Esophagus squamous epithelium (tissue), 5 donors: ENCODE results near the gene HSD11B2. TPM values are rescaled to one million over a fixed set of nuclear protein-coding genes. Genes with fewer than 3 reads are reported as not detected.
A peak's percentile ranks its signal among the peaks of the same experiment; 100 is the strongest.

Experiments used
- DNase-seq: peaks from one replicate; lab custom pipeline; 2025; lab: John Stamatoyannopoulos, UW
- H3K27ac ChIP-seq, 4 donors: fragments of 200-600 bp; sonication (generic); one replicate each; pipeline ENCODE4 v1.5.1; 2016 to 2019; ENCODE audit warnings: mild to moderate bottlenecking in 1 of 4
- H3K27me3 ChIP-seq, 4 donors: fragments of 200-600 bp; sonication (generic); 1 replicate in 3 of 4; 2 replicates in 1 of 4; pipeline versions ENCODE4 v1.5.1 to v1.6.0; 2017 to 2021; ENCODE audit warnings: antibody characterized with exemption in 1 of 4
- H3K36me3 ChIP-seq, 3 donors: fragments of 200-600 bp; sonication (generic); one replicate each; pipeline ENCODE4 v1.5.1; 2016 to 2019
- H3K4me1 ChIP-seq, 3 donors: fragments of 200-600 bp; sonication (generic); one replicate each; pipeline ENCODE4 v1.5.1; 2017 to 2019
- H3K4me3 ChIP-seq, 4 donors: fragments of 200-600 bp; sonication (generic); 1 replicate in 3 of 4; 2 replicates in 1 of 4; pipeline ENCODE4 v1.5.1; 2016 to 2019; ENCODE audit warnings: mild to moderate bottlenecking in 2 of 4, moderate library complexity in 1 of 4
- H3K9me3 ChIP-seq, 3 donors: fragments of 200-600 bp; sonication (generic); one replicate each; pipeline ENCODE4 v1.5.1; 2016 to 2019
- POLR2A ChIP-seq, 4 donors: fragments of 450-650 bp; IDR thresholded peaks; one replicate each; pipeline ENCODE4 v1.6.1; 2017; ENCODE audit warnings: antibody characterized with exemption in 4 of 4, mild to moderate bottlenecking in 4 of 4, moderate library complexity in 3 of 4
- WGBS, 2 donors: methylation state at CpG; one replicate each; pipeline ENCODE4 v1.1.5; 2018; 5-methylcytosine and 5-hydroxymethylcytosine counted together
- intact Hi-C: fragments of 100-400 bp; cut with DNase I; formaldehyde crosslinking; loops from one replicate; pipeline ENCODE4 v1.15.0; 2022
- total RNA-seq, 4 donors: library from RNA; depleted of rRNA; stranded (reverse); fragments of >200 nt; gene quantifications; one replicate each; pipeline ENCODE4 v1.1.0, GENCODE V29; 2016
- TF ChIP-seq, protein P1 (sequence below), 6 experiments: fragments of 450-650 bp in 4 of 6; fragments of 200-600 bp in 2 of 6; sonication (generic) in 2 of 6; IDR thresholded peaks; one replicate each; pipeline ENCODE4 v1.5.1; 2016 to 2019; ENCODE audit warnings: antibody characterized with exemption in 6 of 6, mild to moderate bottlenecking in 4 of 6, moderate library complexity in 4 of 6
- donor health status: DM: yes; HTN: yes; CAD: no.

HSD11B2 gene
- total RNA-seq, result 10 to 100 TPM in 1 of 4 donors, 1 to 10 TPM in 3; 2.1 to 13.0 (median 6.7) TPM

- TF ChIP-seq, protein P1, sequence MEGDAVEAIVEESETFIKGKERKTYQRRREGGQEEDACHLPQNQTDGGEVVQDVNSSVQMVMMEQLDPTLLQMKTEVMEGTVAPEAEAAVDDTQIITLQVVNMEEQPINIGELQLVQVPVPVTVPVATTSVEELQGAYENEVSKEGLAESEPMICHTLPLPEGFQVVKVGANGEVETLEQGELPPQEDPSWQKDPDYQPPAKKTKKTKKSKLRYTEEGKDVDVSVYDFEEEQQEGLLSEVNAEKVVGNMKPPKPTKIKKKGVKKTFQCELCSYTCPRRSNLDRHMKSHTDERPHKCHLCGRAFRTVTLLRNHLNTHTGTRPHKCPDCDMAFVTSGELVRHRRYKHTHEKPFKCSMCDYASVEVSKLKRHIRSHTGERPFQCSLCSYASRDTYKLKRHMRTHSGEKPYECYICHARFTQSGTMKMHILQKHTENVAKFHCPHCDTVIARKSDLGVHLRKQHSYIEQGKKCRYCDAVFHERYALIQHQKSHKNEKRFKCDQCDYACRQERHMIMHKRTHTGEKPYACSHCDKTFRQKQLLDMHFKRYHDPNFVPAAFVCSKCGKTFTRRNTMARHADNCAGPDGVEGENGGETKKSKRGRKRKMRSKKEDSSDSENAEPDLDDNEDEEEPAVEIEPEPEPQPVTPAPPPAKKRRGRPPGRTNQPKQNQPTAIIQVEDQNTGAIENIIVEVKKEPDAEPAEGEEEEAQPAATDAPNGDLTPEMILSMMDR (IDR thresholded peaks at IDR 0.05), result peak in 3 of 6 experiments; percentile 14 to 31 (median 21)
- TF ChIP-seq POLR2A (IDR thresholded peaks at IDR 0.05), result peak in 1 of 4 donors; percentile 20
- peaks cover 21 to 58% (median 27%) of the 10 kb centered on the region in 3 donors for H3K4me1 ChIP-seq
- no peaks in the 10 kb centered on the region for H3K9me3 ChIP-seq
- peak within 1 kb of the TSS; percentile 76 to 89 (median 80) for H3K27ac ChIP-seq
- H3K27me3 ChIP-seq, result peaks cover 0 to 31% (median 0%) of the 10 kb centered on the region in 4 donors
- DNase-seq, result no peak
- peaks cover 0 to 9% (median 0%) of the 10 kb centered on the region in 3 donors for H3K36me3 ChIP-seq
- intact Hi-C loops, result no loop called here
- H3K4me3 ChIP-seq, result peak within 1 kb of the TSS; percentile 36 to 71 (median 52)
- 0 to 13% methylated on average over 1 to 3 of the region's 87 CpGs for WGBS, 2 donors
Observed at GRCh38 chr16:67430977-67431774, at the start of gene HSD11B2. Gene HSD11B2, plus strand, starts transcription at chr16:67431121. Its CDS starts 128 bp downstream, at chr16:67431249.

GRCh38 chr16:67383284-67383683 is 47.6 kb upstream of the HSD11B2 start:
- Histone ChIP-seq H3K4me3 (no peak overlapping the region), H3K27ac (no peak overlapping the region), H3K36me3 (no peaks in the 10 kb centered on the region), H3K9me3 (no peaks in the 10 kb centered on the region), H3K27me3 (no peaks in the 10 kb centered on the region), H3K4me1 (no peaks in the 10 kb centered on the region)
- DNase-seq, result no peak
- TF ChIP-seq POLR2A (IDR thresholded peaks at IDR 0.05), result no peak
- TF ChIP-seq, protein P1 (IDR thresholded peaks at IDR 0.05), result no peak
- intact Hi-C loops, result no loop called here
- 77 to 96% methylated on average over 3 of the region's 3 CpGs for WGBS, 2 donors

DNA sequence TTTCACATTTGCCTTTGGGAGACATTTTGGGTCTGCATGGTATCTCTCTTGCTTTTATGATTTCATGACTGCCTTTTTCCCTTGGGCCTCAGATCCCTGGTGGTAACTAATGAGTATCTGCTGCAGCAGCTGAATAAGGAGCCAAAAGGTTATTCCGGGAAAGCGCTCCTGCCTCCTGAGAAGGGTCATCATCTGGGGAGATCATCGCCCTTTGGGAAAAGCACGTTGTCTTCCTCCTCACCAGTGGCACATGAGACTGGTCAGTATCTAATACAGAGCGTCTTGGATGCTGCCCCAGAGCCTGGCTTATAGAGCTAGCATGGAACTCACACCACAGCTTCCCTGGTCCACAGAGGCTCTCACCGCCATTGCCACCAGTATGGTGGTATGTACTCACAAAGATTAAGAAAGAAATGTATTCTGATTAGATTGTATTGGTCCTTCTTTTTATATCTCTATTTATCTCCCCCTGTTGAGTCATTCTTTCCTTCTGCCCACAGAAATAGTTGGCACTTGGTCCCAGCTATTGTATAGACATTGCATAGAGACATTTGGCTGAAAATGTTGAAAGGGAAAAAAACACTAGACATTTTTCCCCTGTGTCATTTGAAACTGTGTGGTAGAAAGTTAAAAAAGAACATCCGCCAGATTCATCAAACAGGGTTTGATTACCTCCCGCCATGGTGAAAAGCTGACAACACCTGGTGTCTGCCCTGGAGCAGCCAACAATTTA is 46.0 kb upstream of the HSD11B2 start:
- H3K4me3 ChIP-seq, result no peak overlapping the region
- H3K27me3 ChIP-seq, result no peaks in the 10 kb centered on the region
- no peak overlapping the region for H3K27ac ChIP-seq
- peaks cover 0 to 6% (median 0%) of the 10 kb centered on the region in 3 donors for H3K4me1 ChIP-seq
- H3K36me3 ChIP-seq, result no peaks in the 10 kb centered on the region
- no peaks in the 10 kb centered on the region for H3K9me3 ChIP-seq
- WGBS, 2 donors, result 73 to 78% methylated on average over 8 of the region's 8 CpGs
- no peak for DNase-seq
- intact Hi-C loops, result no loop called here
- TF ChIP-seq, protein P1 (IDR thresholded peaks at IDR 0.05), result no peak
- TF ChIP-seq POLR2A (IDR thresholded peaks at IDR 0.05), result no peak

DNA sequence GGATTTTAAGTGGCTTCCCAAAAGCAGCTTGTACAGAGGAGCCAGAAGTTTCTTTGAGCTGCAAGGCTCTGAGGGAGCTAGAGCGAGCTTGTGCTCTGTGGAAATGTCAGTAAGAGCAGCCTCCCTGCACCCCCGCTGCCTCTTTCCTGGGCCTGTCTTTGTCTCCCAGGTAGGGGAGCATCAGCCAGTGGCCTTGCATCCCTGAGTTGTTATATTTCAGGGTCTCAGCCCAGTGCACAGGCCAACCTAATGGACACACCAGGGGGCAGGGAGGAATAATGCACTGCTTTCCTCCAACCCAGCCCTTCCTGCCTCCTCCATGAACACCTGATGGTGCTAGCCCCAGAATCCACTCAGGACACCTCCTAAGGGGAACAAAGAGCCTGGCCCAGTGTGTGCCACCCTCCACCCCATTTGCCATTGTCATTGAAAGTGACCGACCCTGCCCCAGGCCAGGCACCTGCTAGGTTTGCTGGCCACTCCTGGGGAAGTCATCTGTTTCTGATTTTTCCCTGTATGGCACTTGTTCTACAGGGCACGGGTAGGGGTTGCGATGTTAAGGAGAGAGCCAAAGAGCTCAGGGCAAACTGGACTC is 44.0 kb upstream of the HSD11B2 start:
- DNase-seq, result no peak
- TF ChIP-seq, protein P1 (IDR thresholded peaks at IDR 0.05), result no peak
- TF ChIP-seq POLR2A (IDR thresholded peaks at IDR 0.05), result no peak
- Histone ChIP-seq H3K27me3 (no peaks in the 10 kb centered on the region), H3K9me3 (no peaks in the 10 kb centered on the region), H3K4me1 (peaks cover 2 to 19% (median 11%) of the 10 kb centered on the region in 3 donors), H3K36me3 (no peaks in the 10 kb centered on the region), H3K27ac (no peak overlapping the region), H3K4me3 (no peak overlapping the region)
- 90% methylated on average over 5 of the region's 5 CpGs for WGBS, 2 donors
- intact Hi-C loops, result no loop called here
